GM12873 (cell line): ENCODE measurements around the gene CDH4.

Experiments used
- CTCF ChIP-seq: IDR thresholded peaks from 2 replicates; pipeline ENCODE4 v1.5.1; 2012; ENCODE audit warnings: low read depth, mild to moderate bottlenecking, moderate library complexity, low read length, control low read depth; ENCODE audit not compliant: insufficient read depth; ENCODE audit errors: missing control alignments

The CDH4 gene

GRCh38 chr20:61507778-61508177 lies 255.7 kb downstream of the CDH4 start:
- TF ChIP-seq CTCF: no peak

GRCh38 chr20:61508301-61509096 lies 256.4 kb downstream of the CDH4 start:
- no peak for TF ChIP-seq CTCF

GRCh38 chr20:61510778-61511330 lies 258.8 kb downstream of the CDH4 start:
- no peak for TF ChIP-seq CTCF

GRCh38 chr20:61512475-61512874 lies 260.4 kb downstream of the CDH4 start:
- no peak for TF ChIP-seq CTCF

- TF ChIP-seq CTCF: no peak
These were observed 261.3 kb downstream of the CDH4 start for GRCh38 chr20:61513124-61514017.

GRCh38 chr20:61514018-61514365 lies 261.9 kb downstream of the CDH4 start:
- no peak for TF ChIP-seq CTCF

GRCh38 chr20:61514396-61514795 lies 262.3 kb downstream of the CDH4 start:
- TF ChIP-seq CTCF: no peak
